Left renal cortex interstitium (tissue), 4 donors: ENCODE data around the gene SNURF. TPM values are rescaled to one million over a fixed set of nuclear protein-coding genes. Genes with fewer than 3 reads are reported as not detected.
"Not testable (repeated sequence)": the region's sequence is repeated elsewhere in the genome, so short reads cannot be mapped to it uniquely, and the experiment has no call there.

Experiments
- DNase-seq, 4 donors: peaks; one replicate each; pipeline ENCODE4 v3.0.0-alpha.2; 2013; ENCODE audit warnings: low read depth in 4 of 4, low spot score in 2 of 4, missing footprints in 1 of 4
- polyA plus RNA-seq, 4 donors: library from polyadenylated mRNA; unstranded; fragments of 120-200 nt; gene quantifications; one replicate each; pipeline ENCODE4 v1.2.1, GENCODE V29; 2013; ENCODE audit not compliant: insufficient read length in 4 of 4

SNURF gene
- polyA plus RNA-seq, 4 donors = 5.0 to 46.5 (median 13.0) TPM

DNA sequence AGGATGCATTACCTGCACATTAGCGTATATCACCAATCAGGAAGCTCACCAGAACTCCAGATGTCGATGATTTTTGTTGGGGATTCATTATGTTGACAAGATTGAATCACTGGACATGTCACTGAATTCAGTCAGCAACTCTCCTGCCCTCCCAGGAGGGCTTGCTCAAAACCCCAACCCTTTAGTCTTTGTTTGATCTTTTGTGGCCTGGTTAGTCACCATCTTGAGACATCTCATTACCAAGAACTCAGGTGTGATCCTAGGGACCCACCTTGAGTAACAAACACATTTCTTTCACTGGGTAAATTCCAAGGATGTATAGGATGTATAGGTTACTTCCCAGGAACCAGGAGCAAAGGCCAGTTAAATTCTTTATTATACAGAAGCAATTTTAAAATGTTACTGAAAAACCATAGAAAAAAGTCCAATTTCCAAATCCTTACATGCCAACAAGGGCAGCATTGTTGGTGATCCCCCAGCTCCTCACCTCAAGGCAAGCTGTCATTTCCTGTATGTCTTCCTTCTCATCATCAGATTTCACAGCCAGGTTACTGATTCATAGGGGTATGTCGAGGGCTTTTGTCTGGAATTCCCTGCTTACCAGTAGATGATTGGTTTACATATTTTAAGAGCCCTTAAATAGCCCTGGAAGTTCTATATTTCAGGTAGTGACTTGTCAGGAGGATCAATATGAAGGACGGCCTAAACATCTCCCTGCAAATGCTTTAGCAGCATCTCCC is 11.7 kb downstream of the SNURF start:
- no peak for DNase-seq

DNA sequence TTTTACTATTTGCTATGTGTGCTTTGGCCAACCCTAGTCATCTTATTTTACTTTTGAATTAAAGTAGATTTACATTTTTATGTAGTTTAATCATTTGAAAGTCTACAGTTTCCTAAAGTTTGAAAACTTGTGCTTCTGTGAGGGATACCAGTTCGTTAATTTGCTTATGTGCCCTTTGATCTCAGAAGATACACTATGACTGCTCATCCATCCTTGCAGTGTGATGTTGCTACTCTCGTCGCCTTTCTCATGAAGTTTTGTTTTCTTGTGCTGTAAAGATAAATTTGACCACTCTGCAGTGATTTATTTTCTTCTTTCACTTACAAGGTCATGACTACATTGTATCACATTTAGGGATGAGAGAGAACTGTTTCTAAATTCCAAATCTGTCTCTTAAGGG is 16.3 kb downstream of the SNURF start:
- DNase-seq = no peak

DNA sequence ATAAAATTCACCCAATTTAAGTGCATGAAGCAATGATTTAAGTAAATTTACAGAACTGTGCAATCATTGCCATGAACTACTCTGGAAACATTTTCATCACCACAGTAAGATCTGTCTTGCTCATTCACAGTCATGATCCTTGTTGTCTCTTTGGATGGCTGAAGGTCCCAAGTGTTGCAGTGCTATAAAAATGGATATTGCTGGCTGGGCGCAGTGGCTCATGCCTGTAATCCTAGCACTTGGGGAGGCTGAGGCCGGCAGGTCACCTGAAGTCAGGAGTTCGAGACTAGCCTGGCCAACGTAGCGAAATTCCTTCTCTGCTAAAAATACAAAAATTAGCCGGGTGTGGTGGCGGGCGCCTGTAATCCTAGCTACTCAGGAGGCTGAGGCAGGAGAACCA is 17.0 kb downstream of the SNURF start:
- no peak for DNase-seq

DNA sequence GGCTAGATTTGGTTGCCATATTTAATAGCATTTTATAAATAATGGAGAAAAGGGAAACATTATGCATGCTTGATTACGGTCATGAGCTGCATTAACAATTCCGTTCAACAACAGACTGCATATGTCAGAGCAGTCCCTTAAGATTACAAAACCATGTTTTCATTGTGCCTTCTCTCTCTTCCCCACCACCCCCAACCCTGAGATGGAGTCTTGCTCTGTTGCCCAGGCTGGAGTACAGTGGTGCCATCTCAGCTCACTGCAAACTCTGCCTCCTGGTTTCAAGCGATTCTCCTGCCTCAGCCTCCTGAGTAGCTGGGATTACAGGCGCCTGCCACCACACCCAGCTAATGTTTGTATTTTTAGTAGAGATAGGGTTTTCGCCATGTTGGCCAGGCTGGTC is 17.9 kb downstream of the SNURF start:
- not testable (repeated sequence) for DNase-seq

DNA sequence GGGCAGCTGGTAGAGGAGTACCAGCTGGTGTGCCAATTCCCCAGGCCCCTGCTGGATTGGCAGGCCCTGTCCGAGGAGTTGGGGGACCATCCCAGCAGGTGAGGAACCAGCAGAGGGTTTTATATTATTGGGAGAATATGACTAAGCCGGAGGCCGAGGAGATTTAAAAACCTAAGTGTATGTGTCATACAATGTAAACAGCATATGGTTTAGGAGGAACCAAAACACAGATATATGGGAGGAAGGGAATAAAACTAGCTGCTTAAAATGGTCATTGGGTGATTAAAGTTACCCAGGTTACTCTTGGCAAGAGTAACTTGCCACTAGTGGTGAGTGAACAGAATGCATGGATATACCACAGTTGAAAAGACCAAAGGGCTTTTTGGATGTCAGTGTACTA is 22.1 kb downstream of the SNURF start:
- no peak for DNase-seq

DNA sequence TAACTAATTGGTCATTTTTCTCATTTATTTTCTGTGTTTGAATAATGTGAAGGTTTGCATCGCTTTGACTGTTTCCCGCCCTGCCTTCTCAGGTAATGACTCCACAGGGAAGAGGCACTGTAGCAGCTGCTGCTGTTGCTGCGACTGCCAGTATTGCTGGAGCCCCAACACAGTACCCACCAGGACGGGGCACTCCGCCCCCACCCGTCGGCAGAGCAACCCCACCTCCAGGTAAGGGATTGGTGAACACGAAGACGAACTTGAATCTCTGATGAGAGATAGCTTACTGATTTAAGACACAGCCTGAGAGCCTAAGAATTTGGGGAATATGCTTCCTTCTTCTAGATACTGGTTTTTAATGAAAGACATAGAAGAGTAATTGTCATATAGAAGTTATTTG is 22.9 kb downstream of the SNURF start:
- DNase-seq = no peak

DNA sequence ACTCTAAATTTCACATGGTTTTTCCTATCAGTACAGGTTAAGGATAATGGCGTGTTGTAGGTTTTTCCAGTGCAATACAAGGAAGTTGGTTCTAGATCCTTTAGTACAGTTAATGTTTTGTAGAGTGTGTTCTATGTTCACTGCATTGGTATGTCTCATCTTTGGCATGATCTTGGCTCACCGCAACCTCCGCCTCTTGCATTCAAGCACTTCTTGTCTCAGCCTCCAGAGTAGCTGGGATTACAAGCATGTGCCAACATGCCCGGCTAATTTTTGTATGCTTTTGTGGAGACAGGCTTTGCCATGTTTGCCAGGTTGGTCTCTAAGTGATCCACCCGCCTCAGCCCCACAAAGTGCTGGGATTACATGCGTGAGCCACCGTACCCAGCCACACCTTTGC is 30.4 kb downstream of the SNURF start:
- no peak for DNase-seq

DNA sequence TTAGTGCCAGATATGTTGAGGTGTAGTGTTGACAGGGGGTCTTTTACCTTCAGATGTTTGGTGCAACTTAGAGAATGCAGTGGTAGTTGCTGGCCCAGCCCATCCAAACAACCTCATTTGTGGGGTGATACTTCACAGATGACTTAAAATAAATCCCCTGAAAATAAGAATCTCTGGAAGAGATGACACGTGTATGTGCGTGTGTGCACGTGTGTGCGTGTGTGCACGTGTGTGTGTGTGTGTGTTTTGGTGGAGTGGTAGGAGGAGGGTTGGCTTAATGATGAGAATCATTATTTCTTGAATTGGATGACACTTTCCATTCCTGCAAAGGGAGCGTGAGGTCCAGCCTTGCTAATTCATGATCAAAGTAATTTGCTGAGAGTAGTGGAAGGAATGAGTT is 31.9 kb downstream of the SNURF start:
- no peak for DNase-seq

Other genes starting within 250 kb of the SNURF start
- 100 to 1,000 TPM; 198 to 264 (median 229) TPM for gene SNRPN, start within 50 bp of the SNURF start, polyA plus RNA-seq